GM21717 (cell line): ENCODE results near the gene DGLUCY.

Source experiments
- ATAC-seq: cut with Tn5 transposase; IDR thresholded peaks from one replicate; pipeline ENCODE4 v1.9.1; 2021; ENCODE audit warnings: mild to moderate bottlenecking, moderate library complexity; ENCODE audit not compliant: unreplicated experiment

DGLUCY gene

GRCh38 chr14:91273885-91274273 lies 160.0 kb downstream of the DGLUCY start:
- no peak for ATAC-seq

GRCh38 chr14:91274796-91275195 lies 160.9 kb downstream of the DGLUCY start:
- no peak for ATAC-seq
